COLO668 (cell line): Measurements from ENCODE around the gene NDN.
"Not testable (repeated sequence)": the region's sequence is repeated elsewhere in the genome, so short reads cannot be mapped to it uniquely, and the experiment has no call there.

Source experiments
- DNase-seq: peaks from one replicate; lab custom pipeline; 2025; ENCODE audit not compliant: unreplicated experiment; lab: John Stamatoyannopoulos, UW

The NDN gene, protein sequence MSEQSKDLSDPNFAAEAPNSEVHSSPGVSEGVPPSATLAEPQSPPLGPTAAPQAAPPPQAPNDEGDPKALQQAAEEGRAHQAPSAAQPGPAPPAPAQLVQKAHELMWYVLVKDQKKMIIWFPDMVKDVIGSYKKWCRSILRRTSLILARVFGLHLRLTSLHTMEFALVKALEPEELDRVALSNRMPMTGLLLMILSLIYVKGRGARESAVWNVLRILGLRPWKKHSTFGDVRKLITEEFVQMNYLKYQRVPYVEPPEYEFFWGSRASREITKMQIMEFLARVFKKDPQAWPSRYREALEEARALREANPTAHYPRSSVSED

GRCh38 chr15:23687143-23687470 is at the start of gene NDN:
TSS of gene NDN (minus strand) at chr15:23687305. CDS start at chr15:23687217, 88 bp downstream.
- DNase-seq: no peak

GRCh38 chr15:23736033-23736673 is 49.0 kb upstream of the NDN start:
- no peak for DNase-seq

DNA sequence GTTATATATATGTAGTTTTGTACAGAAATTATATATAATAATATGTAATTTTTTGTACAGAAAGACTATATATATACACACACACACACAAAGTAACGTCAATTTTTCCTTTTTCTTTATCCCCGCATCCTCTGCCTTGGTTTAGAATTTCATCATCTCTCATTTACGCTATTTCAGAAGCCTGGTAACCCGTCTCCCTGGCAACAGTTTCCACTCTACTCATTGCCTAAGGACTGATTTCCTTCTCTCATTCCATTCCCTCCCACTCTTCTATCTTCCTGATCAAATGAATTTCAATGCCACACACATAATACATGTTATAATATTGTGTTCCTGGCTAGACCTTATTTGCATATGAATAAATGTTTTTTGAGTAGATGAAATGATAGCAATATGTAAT is 47.8 kb upstream of the NDN start:
- no peak for DNase-seq

DNA sequence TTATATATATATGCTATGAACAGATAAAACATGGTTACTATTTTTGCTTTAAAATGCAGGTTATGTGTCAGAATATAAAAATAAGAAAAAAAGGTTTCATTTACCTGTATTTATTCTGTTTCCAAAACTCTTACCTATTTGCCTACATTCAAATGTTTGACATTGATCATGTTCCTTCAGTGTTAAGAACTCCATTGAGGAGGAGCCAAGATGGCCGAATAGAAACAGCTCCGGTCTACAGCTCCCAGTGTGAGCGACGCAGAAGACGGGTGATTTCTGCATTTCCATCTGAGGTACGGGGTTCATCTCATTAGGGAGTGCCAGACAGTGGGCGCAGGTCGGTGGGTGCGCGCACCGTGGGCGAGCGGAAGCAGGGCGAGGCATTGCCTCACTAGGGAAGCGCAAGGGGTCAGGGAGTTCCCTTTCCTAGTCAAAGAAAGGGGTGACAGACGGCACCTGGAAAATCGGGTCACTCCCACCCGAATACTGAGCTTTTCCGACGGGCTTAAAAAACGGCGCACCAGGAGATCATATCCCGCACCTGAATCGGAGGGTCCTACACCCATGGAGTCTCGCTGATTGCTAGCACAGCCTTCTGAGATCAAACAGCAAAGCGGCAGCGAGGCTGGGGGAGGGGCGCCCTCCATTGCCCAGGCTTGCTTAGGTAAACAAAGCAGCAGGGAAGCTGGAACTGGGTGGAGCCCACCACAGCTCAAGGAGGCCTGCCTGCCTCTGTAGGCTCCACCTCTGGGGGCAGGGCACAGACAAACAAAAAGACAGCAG is 27.0 kb upstream of the NDN start:
- not testable (repeated sequence) for DNase-seq

DNA sequence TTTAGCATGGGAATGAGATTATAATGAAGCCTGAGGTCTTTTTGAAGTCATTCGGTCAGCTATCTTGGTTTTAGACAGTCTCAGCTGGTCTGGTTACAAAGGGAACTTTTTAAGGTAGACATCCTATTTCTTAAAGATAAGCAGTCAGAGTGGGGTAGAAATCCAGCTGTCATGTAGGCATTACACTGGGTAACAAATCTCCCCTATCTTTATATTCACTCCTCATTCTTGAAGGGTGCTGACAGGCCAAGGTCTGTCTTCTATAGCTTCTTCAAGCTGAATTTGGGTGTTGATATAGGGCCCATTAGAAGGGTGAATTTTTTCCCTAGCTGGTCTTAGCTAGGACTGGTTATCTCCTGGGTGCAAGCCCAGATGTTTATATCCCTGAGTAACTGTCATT is 21.2 kb upstream of the NDN start:
- DNase-seq: no peak

GRCh38 chr15:23695282-23695681 is 8.2 kb upstream of the NDN start:
- DNase-seq: no peak

DNA sequence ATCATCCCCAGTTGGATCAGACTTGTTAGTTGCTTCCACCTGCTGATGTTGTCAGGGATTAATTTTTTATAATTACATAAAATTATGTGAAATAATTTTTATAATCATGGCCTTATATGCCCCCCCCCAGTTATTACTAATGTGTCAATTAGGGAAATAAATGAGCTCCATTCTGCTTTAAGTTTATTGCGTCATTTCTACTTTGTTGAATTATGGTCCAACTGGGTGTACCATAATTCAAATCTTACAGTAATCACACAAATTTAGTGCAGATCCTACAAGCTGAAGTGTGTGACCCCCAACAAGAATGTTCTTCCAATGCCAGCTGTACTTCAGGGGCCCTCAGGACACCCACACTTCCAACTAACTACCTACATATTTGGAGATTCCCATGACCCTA is 7.5 kb upstream of the NDN start:
- DNase-seq: no peak

DNA sequence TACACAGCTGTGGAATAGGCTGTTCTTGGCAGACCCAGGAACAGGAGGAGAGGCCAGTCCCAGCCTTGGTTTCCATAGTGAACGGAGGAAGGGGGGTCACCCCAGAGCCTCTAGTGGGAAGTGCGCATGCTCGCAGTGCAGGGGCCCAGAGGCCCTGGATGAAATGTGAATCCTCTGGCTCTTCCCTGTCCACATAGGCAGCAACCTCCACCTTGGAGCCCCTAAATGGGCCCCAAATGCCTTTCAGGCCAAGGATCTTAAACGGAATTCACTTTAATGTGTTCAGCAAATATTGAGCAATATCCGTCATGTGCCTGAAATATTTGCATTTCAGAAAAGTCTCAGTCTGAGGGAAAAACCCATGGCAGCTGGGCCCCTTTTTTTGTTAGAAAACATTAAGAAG is 3.3 kb upstream of the NDN start:
- DNase-seq: no peak

DNA sequence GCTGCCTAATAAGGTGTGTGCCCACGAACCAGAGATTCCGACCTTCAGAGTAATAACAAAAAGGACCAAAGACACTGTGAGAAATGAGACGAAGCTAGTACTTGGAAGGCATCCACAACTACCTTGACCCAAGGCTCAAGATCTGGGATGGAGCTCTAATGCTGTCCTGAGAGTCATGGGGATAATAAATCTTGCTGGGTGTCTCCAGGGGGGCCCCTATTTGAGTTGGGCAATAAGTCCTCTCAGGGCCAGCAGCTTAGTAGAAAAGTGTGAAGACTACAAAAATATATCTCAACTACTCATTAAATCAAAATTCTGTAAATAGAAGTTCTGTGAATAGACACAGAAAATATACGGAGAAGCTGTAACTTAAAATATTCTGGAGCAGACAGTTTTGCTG is 2.9 kb upstream of the NDN start:
- DNase-seq: no peak

DNA sequence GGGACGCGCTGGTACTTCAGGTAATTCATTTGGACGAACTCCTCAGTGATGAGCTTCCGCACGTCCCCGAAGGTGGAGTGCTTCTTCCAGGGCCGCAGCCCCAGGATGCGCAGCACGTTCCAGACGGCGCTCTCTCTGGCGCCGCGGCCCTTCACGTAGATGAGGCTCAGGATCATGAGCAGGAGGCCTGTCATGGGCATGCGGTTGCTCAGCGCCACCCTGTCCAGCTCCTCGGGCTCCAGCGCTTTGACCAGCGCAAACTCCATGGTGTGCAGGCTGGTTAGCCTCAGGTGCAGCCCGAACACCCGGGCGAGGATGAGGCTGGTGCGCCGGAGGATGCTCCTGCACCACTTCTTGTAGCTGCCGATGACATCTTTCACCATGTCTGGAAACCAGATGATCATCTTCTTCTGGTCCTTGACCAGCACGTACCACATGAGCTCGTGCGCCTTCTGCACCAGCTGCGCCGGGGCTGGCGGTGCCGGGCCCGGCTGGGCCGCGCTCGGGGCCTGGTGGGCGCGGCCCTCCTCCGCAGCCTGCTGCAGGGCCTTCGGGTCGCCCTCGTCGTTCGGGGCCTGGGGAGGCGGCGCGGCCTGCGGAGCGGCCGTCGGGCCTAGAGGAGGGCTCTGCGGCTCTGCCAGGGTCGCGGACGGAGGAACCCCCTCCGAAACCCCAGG is 501 bp downstream of the NDN start:
- DNase-seq: no peak

GRCh38 chr15:23671481-23671880 is 15.6 kb downstream of the NDN start:
- no peak for DNase-seq

DNA sequence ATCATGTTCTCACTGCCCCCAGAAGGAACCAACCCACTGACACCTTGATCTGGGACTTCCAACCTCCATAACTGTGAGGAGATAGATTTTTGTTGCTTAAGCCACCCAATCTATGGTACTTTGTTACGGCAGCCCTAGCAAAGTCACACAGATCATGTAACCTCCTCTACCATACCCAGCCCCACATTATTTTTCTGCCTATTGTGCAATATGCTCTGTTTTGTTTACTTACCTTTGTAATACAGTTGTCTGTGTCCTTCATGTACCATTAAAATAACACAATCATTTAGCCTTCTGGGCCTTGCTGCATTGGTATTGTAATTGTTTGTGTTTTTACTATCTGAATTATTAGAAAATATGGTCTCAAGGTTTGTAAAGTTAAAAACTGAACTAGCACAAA is 16.1 kb downstream of the NDN start:
- DNase-seq: no peak

DNA sequence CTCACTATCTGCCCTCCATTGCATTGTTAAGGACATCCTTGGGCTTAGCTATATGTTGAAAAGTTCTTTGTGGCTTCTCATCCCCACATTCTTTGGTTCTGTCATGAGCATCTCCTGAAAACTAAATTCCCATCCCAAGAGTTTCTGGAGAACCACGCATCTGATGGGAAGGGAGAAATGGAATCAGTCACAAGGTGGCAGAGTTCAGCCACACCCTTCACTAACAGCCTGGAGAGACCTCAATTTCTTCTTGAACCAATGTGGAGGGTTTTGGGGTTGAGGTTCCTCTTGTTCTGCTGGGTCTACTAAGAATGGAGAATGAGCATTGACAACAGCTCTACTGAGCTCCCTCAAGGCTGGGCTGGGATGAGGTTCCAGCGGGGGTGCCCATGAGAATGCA is 23.9 kb downstream of the NDN start:
- no peak for DNase-seq

DNA sequence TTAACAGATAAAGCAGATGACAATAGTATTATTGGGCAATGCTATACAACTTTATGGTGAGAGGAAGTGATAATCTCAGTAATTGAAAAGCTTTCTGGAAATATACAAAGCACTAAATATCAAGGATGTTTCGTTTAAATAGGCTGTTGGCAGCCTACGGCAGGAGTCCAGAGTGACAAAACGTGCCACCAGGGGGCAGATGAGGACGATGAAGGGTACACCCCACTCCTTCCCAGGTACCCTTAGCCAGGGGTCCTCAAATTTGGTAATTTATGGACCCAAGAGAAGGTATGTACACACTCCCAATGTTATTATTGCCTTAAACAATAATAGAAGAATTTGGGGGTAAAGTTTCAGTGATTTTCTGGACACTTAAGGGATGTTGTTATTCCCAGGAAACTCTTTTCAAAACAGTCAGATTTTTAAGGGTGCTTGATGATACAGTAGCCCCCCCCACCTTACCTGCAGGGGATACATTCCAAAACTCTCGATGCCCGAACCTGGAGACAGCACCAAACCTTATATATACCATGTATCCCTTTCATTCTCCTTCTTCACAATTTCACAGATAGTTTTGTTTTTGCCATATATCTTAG is 38.1 kb downstream of the NDN start:
- DNase-seq: peak; percentile 33

- no peak for DNase-seq
Observed at GRCh38 chr15:23647421-23648370, 39.4 kb downstream of the NDN start, which contains the start of gene MAGEL2. TSS of gene MAGEL2 (minus strand) at chr15:23647867. CDS start at chr15:23647742, 125 bp downstream.

GRCh38 chr15:23647001-23647295 is 40.2 kb downstream of the NDN start:
- DNase-seq: no peak

DNA sequence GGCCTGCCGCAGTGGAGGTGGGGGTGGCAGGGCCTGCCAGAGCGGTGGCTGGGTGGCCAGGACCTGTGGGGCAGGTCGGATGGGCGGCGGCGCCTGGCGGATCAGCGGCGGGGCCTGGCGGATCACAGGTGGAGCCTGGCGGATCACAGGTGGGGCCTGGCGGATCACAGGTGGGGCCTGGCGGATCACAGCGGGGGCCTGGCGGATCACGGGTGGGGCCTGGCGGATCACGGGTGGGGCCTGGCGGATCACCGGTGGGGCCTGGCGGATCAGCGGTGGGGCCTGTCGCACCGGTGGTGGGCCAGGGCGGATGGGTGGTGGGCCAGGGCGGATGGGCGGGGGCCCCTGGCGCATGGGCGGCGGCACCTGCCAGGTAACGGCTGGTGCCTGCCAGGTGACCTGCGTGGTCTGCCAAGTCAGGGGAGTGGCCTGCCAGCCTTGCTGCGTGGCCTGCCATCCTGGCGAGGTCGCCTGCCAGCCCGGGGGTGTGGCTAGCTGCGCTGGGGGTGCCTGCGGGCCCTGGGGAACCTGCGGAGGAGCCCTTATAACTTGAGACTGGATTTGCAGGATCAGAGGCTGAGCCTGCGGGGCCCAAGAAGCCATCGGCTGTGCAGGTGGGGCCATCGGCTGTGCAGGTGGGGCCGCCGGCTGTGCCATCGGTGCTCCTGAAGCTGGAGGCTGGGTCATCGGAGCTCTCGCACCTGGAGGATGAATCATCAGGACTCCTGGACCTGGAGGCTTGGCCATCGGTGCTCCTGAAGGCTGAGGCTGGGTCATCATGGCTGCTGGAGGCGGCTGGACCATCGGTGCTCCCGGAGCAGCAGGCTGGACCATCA is 40.7 kb downstream of the NDN start:
- DNase-seq: no peak

- peak; percentile 32 for DNase-seq
Observed at GRCh38 chr15:23645371-23646164, 41.5 kb downstream of the NDN start.

- no peak for DNase-seq
Observed at GRCh38 chr15:23644829-23645228, 42.3 kb downstream of the NDN start.
